Adipose tissue (tissue), 3 donors: ENCODE data around the gene RAP1A. TPM values are rescaled to one million over a fixed set of nuclear protein-coding genes. Genes with fewer than 3 reads are reported as not detected.

Source experiments
- H3K27ac ChIP-seq: one replicate; pipeline ENCODE4 v1.5.1; 2013; ENCODE audit warnings: low read depth, low read length
- WGBS, 3 donors: extraction: QIAGEN DNeasy Blood & Tissue Kit; methylation state at CpG; one replicate each; pipeline ENCODE4 v1.1.7; 2013; 5-methylcytosine and 5-hydroxymethylcytosine counted together
- polyA plus RNA-seq, 3 donors: library from polyadenylated mRNA; stranded (reverse); fragments of 200-250 nt; gene quantifications; one replicate each; pipeline ENCODE4 v1.2.3, GENCODE V29; 2013
- donor health status: healthy with polysubstance abuse.
- donor health status: Bipolar disorder and iron deficiency.
- donor health status: healthy.

The RAP1A gene
- polyA plus RNA-seq, 3 donors, result 22.9 to 128 (median 57.1) TPM

GRCh38 chr1:111762332-111762731 lies 142.7 kb downstream of the RAP1A start:
- 94 to 98% (median 96%) methylated on average over 2 of the region's 2 CpGs for WGBS, 3 donors
- no peak overlapping the region for H3K27ac ChIP-seq

Other genes with a start within 250 kb of the RAP1A start
- under 1 TPM; 0.32 to 0.90 (median 0.65) TPM for gene OVGP1, start 192.1 kb upstream of the RAP1A start, polyA plus RNA-seq
- 10 to 100 TPM in 2 of 3 donors, 1 to 10 TPM in 1; 9.0 to 29.0 (median 27.0) TPM for gene WDR77, start 170.5 kb upstream of the RAP1A start, polyA plus RNA-seq
- 100 to 1,000 TPM; 144 to 252 (median 245) TPM for gene ATP5PB, start 170.3 kb upstream of the RAP1A start, polyA plus RNA-seq
- 10 to 100 TPM in 2 of 3 donors, 1 to 10 TPM in 1; 6.1 to 78.7 (median 38.7) TPM for gene C1orf162, start 145.8 kb upstream of the RAP1A start, polyA plus RNA-seq
- gene ADORA3, start 116.2 kb upstream of the RAP1A start, polyA plus RNA-seq, result 1 to 10 TPM in 2 of 3 donors, under 1 TPM in 1; 0.81 to 5.5 (median 2.6) TPM
- gene TMIGD3, start 116.2 kb upstream of the RAP1A start, polyA plus RNA-seq, result 10 to 100 TPM in 1 of 3 donors, 1 to 10 TPM in 1, under 1 TPM in 1; 0.49 to 11.2 (median 2.8) TPM
- gene INKA2, start 119.6 kb downstream of the RAP1A start, polyA plus RNA-seq, result 1 to 10 TPM in 2 of 3 donors, under 1 TPM in 1; 0.66 to 6.3 (median 4.3) TPM
- 1 to 10 TPM; 2.5 to 5.3 (median 3.6) TPM for gene DDX20, start 136.1 kb downstream of the RAP1A start, polyA plus RNA-seq